ENCODE results near the gene NR4A1.

NR4A1 gene

GRCh38 chr12:52014567-52015530 lies 36.4 kb upstream of the NR4A1 start:
- DNase-seq (ENCODE audit: insufficient read length, low spot score), result no peak
- FAIRE-seq, result no peak
- TF ChIP-seq POU2F2 (IDR thresholded peaks at IDR 0.05; ENCODE audit: low read depth, low read length), result no peak
- no peak for TF ChIP-seq TAF1 (IDR thresholded peaks at IDR 0.05; ENCODE audit: low read depth, low read length)
- no peak for TF ChIP-seq POLR2A (IDR thresholded peaks at IDR 0.05; ENCODE audit: low read depth, low read length)
- no peak for TF ChIP-seq POLR2AphosphoS5 (IDR thresholded peaks at IDR 0.05; ENCODE audit: low read depth, low read length)
- no peak for TF ChIP-seq PAX5 (IDR thresholded peaks at IDR 0.05; ENCODE audit: insufficient read depth, low read length, severe bottlenecking)
- TF ChIP-seq SPI1 (IDR thresholded peaks at IDR 0.05; ENCODE audit: low read depth, low read length), result no peak

- DNase-seq (ENCODE audit: insufficient read length, low spot score) (no peak), FAIRE-seq (no peak)
- TF ChIP-seq POLR2A (IDR thresholded peaks at IDR 0.05; ENCODE audit: low read depth, low read length) (no peak), POU2F2 (IDR thresholded peaks at IDR 0.05; ENCODE audit: low read depth, low read length) (no peak), POLR2AphosphoS5 (IDR thresholded peaks at IDR 0.05; ENCODE audit: low read depth, low read length) (no peak), TAF1 (IDR thresholded peaks at IDR 0.05; ENCODE audit: low read depth, low read length) (no peak), PAX5 (IDR thresholded peaks at IDR 0.05; ENCODE audit: insufficient read depth, low read length, severe bottlenecking) (no peak), SPI1 (IDR thresholded peaks at IDR 0.05; ENCODE audit: low read depth, low read length) (no peak)
Observed at GRCh38 chr12:52015532-52016041, 35.7 kb upstream of the NR4A1 start.

DNA sequence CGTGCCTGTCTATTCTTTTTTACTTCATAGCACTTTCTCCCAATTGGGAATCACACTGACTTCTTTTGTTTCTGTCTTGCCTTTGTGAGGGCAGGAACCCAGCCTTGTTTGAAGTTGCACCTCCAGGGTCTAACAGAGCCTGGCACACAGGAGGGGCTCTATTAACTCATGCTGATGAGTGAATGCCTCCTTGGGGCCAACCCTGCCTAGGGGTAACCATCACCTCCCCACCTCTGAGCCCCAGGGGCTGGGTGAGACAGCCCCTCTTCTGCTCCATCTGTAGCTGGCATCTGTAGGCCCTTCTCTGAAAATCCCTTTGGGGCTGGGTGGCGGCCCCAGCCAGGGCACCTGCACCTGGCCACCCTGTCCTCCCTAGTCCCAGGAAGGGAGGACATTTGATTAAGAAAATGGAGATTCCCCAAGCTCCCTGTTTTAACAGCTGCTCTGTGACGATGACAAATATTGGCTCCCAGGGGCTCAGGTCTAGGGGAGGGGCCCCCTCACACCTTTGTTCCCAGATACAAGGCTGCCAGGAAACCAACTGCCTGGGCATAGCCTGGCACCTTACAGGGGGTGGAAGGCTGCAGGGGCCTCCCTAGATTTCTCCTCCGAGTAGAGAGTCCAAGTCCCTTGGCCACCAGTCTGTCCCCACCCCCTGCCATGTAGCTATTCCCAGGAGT lies 32.7 kb upstream of the NR4A1 start:
- TF ChIP-seq TAF1 (IDR thresholded peaks at IDR 0.05; ENCODE audit: low read depth, low read length) (no peak), POU2F2 (IDR thresholded peaks at IDR 0.05; ENCODE audit: low read depth, low read length) (no peak), POLR2A (IDR thresholded peaks at IDR 0.05; ENCODE audit: low read depth, low read length) (no peak), PAX5 (IDR thresholded peaks at IDR 0.05; ENCODE audit: insufficient read depth, low read length, severe bottlenecking) (no peak), SPI1 (IDR thresholded peaks at IDR 0.05; ENCODE audit: low read depth, low read length) (no peak), POLR2AphosphoS5 (IDR thresholded peaks at IDR 0.05; ENCODE audit: low read depth, low read length) (no peak)
- no peak for DNase-seq (ENCODE audit: insufficient read length, low spot score)
- no peak for FAIRE-seq

DNA sequence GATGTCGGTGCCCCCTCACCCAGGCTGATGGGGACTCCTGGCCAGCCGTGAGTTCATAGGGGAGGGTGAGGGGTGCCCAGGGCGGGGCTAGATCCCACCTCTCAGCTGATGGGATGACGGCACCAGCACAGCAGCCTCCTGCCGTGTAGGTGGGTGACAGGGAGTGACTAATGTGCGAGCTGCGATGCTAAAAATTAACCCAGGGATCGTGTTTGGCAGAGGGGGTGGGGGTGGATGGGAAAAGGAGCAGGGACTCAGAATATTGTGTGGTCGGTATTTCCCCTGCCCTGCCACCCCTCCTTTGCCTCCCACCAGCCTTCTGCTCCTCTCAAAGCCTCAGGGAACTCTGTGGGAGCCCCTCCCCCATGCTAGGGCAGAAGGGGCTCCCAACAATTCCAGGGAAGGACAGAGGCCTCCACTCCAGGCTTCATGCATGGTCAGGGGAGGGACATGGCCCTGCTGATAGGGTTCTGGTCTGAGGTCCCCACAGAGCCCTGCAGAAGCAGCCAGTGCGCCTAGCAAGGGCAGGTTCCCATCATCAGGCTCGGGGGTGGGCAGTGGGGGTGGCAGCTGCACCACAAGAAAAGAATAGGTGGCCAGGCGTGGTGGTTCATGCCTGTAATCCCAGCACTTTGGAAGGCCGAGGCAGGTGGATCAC lies 32.0 kb upstream of the NR4A1 start:
- TF ChIP-seq PAX5 (IDR thresholded peaks at IDR 0.05; ENCODE audit: insufficient read depth, low read length, severe bottlenecking), result no peak
- no peak for TF ChIP-seq SPI1 (IDR thresholded peaks at IDR 0.05; ENCODE audit: low read depth, low read length)
- TF ChIP-seq POLR2AphosphoS5 (IDR thresholded peaks at IDR 0.05; ENCODE audit: low read depth, low read length), result no peak
- no peak for TF ChIP-seq POU2F2 (IDR thresholded peaks at IDR 0.05; ENCODE audit: low read depth, low read length)
- TF ChIP-seq POLR2A (IDR thresholded peaks at IDR 0.05; ENCODE audit: low read depth, low read length), result no peak
- no peak for TF ChIP-seq TAF1 (IDR thresholded peaks at IDR 0.05; ENCODE audit: low read depth, low read length)
- FAIRE-seq (no peak), DNase-seq (ENCODE audit: insufficient read length, low spot score) (no peak)

- no peak for FAIRE-seq
- peak; percentile 64 for DNase-seq (ENCODE audit: insufficient read length, low spot score)
- 0 out of 2 replicates have a peak, but pooled peaks have one; percentile 7 for TF ChIP-seq SPI1 (IDR thresholded peaks at IDR 0.05; ENCODE audit: low read depth, low read length)
- TF ChIP-seq TAF1 (IDR thresholded peaks at IDR 0.05; ENCODE audit: low read depth, low read length), result no peak
- no peak for TF ChIP-seq PAX5 (IDR thresholded peaks at IDR 0.05; ENCODE audit: insufficient read depth, low read length, severe bottlenecking)
Observed at GRCh38 chr12:52020539-52021336, 30.5 kb upstream of the NR4A1 start.

- TF ChIP-seq POU2F2 (IDR thresholded peaks at IDR 0.05; ENCODE audit: low read depth, low read length) (no peak), POLR2A (IDR thresholded peaks at IDR 0.05; ENCODE audit: low read depth, low read length) (no peak), TAF1 (IDR thresholded peaks at IDR 0.05; ENCODE audit: low read depth, low read length) (no peak), POLR2AphosphoS5 (IDR thresholded peaks at IDR 0.05; ENCODE audit: low read depth, low read length) (no peak), SPI1 (IDR thresholded peaks at IDR 0.05; ENCODE audit: low read depth, low read length) (no peak), PAX5 (IDR thresholded peaks at IDR 0.05; ENCODE audit: insufficient read depth, low read length, severe bottlenecking) (no peak)
- FAIRE-seq (no peak), DNase-seq (ENCODE audit: insufficient read length, low spot score) (no peak)
Observed at GRCh38 chr12:52022841-52023181, 28.4 kb upstream of the NR4A1 start.

DNA sequence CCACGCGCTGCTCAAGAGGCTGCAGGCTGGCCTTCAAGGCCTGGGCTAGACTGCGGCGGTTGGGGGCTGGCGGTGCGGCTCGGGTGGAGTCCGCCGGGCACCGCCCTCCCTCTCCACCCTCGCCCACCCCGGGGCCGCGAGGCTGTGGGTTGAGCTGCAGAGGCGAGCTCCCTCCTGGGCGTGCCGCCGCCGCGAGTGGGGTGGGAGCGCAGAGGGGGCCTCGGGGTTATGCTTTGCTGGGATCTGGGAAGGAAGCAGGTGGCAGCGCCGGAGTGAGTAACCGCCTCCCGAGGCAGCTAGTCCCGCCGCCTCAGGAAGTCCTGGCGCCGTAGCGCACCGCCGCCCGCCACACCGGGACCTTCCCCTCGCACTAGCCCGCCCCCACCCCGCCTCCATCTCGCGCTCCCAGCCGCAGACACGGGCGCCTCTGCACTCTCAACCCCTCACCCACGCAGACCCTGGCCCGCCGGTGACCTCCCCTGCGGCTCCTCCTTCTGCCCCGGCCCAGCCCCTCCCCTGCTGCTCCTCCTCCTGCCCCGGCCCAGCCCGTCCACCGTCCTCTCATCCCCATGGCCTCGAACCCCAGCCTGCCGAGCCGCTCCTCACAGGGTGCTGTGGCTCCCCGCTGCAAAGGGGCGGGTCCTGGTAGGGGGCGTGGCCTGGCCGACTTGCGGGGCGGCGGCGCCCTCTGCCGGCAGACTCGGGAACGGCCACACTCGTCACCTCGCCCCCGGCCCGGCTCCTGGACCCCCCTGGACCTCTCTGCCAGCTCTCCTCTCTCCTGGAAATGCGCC lies 27.9 kb upstream of the NR4A1 start:
- peak; percentile 95 for DNase-seq (ENCODE audit: insufficient read length, low spot score)
- no peak for TF ChIP-seq TAF1 (IDR thresholded peaks at IDR 0.05; ENCODE audit: low read depth, low read length)
- no peak for TF ChIP-seq POLR2AphosphoS5 (IDR thresholded peaks at IDR 0.05; ENCODE audit: low read depth, low read length)
- TF ChIP-seq SPI1 (IDR thresholded peaks at IDR 0.05; ENCODE audit: low read depth, low read length), result no peak
- TF ChIP-seq POU2F2 (IDR thresholded peaks at IDR 0.05; ENCODE audit: low read depth, low read length), result no peak
- TF ChIP-seq POLR2A (IDR thresholded peaks at IDR 0.05; ENCODE audit: low read depth, low read length), result no peak
- TF ChIP-seq PAX5 (IDR thresholded peaks at IDR 0.05; ENCODE audit: insufficient read depth, low read length, severe bottlenecking), result no peak

More for the DNA sequence above, 27.9 kb upstream of the NR4A1 start:
- FAIRE-seq, result peak; percentile 92

All from GM12891 (cell line).